Keratinocyte (primary cell): ENCODE data around the gene DNAJB13. TPM values are rescaled to one million over a fixed set of nuclear protein-coding genes. Genes with fewer than 3 reads are reported as not detected.

ENCODE experiments used
- DNase-seq: peaks from one replicate; pipeline ENCODE4 v3.0.0-alpha.2; 2011; ENCODE audit warnings: low read depth, missing footprints, low spot score
- FAIRE-seq: peaks from 2 replicates; lab custom pipeline; 2011; peaks lifted over from hg19 to GRCh38; lab: Jason Lieb, UNC
- H2AFZ ChIP-seq: 2 replicates; pipeline ENCODE4 v1.6.0; 2012; ENCODE audit warnings: low read length, control low read depth, inconsistent platforms; ENCODE audit not compliant: control insufficient read depth
- H3K27ac ChIP-seq: 2 replicates; pipeline ENCODE4 v1.5.1; 2011; ENCODE audit warnings: low read length; ENCODE audit not compliant: control insufficient read depth, insufficient read depth
- H3K27me3 ChIP-seq: 3 replicates; pipeline ENCODE4 v1.6.0; 2011; ENCODE audit warnings: low read length; ENCODE audit not compliant: control insufficient read depth, insufficient read depth; ENCODE audit errors: extremely low read depth
- H3K36me3 ChIP-seq, 2 experiments: 2 replicates in 1 of 2; 3 replicates in 1 of 2; pipeline ENCODE4 v1.5.1; 2011; ENCODE audit warnings: low read length in 2 of 2, mild to moderate bottlenecking in 1 of 2; ENCODE audit not compliant: control insufficient read depth in 2 of 2, insufficient read depth in 2 of 2; ENCODE audit errors: extremely low read depth in 1 of 2
- H3K4me1 ChIP-seq: 3 replicates; pipeline ENCODE4 v1.5.1; 2011; ENCODE audit warnings: low read length; ENCODE audit not compliant: control insufficient read depth, insufficient read depth; ENCODE audit errors: extremely low read depth
- H3K4me2 ChIP-seq: 3 replicates; pipeline ENCODE4 v1.6.0; 2011; ENCODE audit warnings: low read depth, low read length; ENCODE audit not compliant: control insufficient read depth, insufficient read depth; ENCODE audit errors: extremely low read depth
- H3K4me3 ChIP-seq, 3 experiments: fragments of 200-600 bp in 1 of 3; sonication (generic) in 1 of 3; 2 replicates in 2 of 3; 3 replicates in 1 of 3; pipeline ENCODE4 v1.5.1; 2011 to 2016; ENCODE audit warnings: low read length in 3 of 3, mild to moderate bottlenecking in 3 of 3, control low read depth in 2 of 3, inconsistent platforms in 1 of 3, low read depth in 1 of 3, mixed read lengths in 1 of 3, mixed run types in 1 of 3, moderate library complexity in 1 of 3; ENCODE audit not compliant: control insufficient read depth in 2 of 3, insufficient read depth in 2 of 3; ENCODE audit errors: extremely low read depth in 1 of 3
- H3K79me2 ChIP-seq: 2 replicates; pipeline ENCODE4 v1.6.0; 2012; ENCODE audit warnings: low read length; ENCODE audit not compliant: control insufficient read depth, insufficient read depth
- H3K9ac ChIP-seq: 3 replicates; pipeline ENCODE4 v1.6.0; 2011; ENCODE audit warnings: low read length; ENCODE audit not compliant: control insufficient read depth, insufficient read depth; ENCODE audit errors: extremely low read depth
- H3K9me1 ChIP-seq: 3 replicates; pipeline ENCODE4 v1.6.0; 2011; ENCODE audit warnings: low read length; ENCODE audit not compliant: control insufficient read depth, insufficient read depth; ENCODE audit errors: extremely low read depth
- H3K9me3 ChIP-seq: 2 replicates; pipeline ENCODE4 v1.5.1; 2012; ENCODE audit warnings: low read depth, low read length; ENCODE audit not compliant: control insufficient read depth
- H4K20me1 ChIP-seq: 3 replicates; pipeline ENCODE4 v1.6.0; 2011; ENCODE audit warnings: low read length; ENCODE audit not compliant: control insufficient read depth, insufficient read depth; ENCODE audit errors: extremely low read depth
- CTCF ChIP-seq, 3 experiments: IDR thresholded peaks in 1 of 3; conservative IDR thresholded peaks in 1 of 3; optimal IDR thresholded peaks in 1 of 3; 2 replicates in 2 of 3; 3 replicates in 1 of 3; pipeline versions ENCODE3 to v1.5.1; 2011; ENCODE audit warnings: low read length in 3 of 3, mild to moderate bottlenecking in 3 of 3, moderate library complexity in 2 of 3, control low read depth in 1 of 3, inconsistent platforms in 1 of 3; ENCODE audit not compliant: insufficient read depth in 2 of 3; ENCODE audit errors: extremely low read depth in 1 of 3
- EZH2 ChIP-seq: IDR thresholded peaks from one replicate; pipeline ENCODE4 v1.6.1; 2012; ENCODE audit warnings: inconsistent platforms, mild to moderate bottlenecking, low read length, moderate library complexity
- dilution Hi-C: fragments of 300-500 bp; cut with MboI; formaldehyde crosslinking; loops from one replicate; pipeline ENCODE4 v1.7.0; 2020; ENCODE audit warnings: low sequenced_read_pairs; ENCODE audit not compliant: extremely low pct_ligation_motif_present
- polyA plus RNA-seq, 5 experiments: library from polyadenylated mRNA; depleted of rRNA in 3 of 5; stranded (reverse) in 3 of 5; stranded (forward) in 1 of 5; unstranded in 1 of 5; fragments of >200 nt; gene quantifications; 1 replicate in 1 of 5; 2 replicates in 3 of 5; 3 replicates in 1 of 5; pipeline versions ENCODE4 v1.2.1 to v1.2.3, GENCODE V29; 2011 to 2012; ENCODE audit warnings: missing spikeins in 2 of 5, low read depth in 1 of 5, low replicate concordance in 1 of 5

Gene DNAJB13
- polyA plus RNA-seq, 1 donor (not counting 4 experiments of a cell fraction or from before 2014, with no cell fraction given): 0.09 TPM

DNA sequence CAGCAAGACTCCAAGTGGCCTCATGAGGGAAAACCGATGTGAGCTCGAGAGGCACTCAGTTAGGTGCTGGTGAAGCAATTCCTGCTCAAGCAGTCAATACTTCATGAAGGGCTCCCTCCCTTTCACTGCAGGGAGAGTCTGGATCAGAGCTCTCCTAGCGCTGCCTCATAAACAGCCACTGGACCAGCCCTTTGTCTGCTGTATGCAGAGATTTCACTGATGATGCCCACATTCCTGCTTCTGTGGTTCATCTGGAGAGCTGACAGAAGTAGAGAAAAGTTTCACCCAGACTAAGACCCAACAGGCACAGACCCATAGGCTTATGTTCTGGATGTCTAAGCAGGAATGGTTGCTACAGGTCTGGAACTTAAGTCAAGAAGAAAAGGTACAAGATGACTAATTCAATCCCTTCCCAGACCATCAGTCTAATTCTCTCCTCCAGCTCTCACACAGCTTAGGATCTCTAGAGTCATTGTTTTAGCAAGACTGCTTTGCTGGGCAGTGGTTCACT, 27.8 kb downstream of the DNAJB13 start:
- no peak overlapping the region for H3K4me2 ChIP-seq
- DNase-seq: no peak
- H3K9ac ChIP-seq: no peak overlapping the region
- peaks cover 16% of the 10 kb centered on the region for H3K4me1 ChIP-seq
- H3K4me3 ChIP-seq: no peak overlapping the region
- no peaks in the 10 kb centered on the region for H3K9me3 ChIP-seq
- H3K27me3 ChIP-seq: peaks cover 3% of the 10 kb centered on the region
- dilution Hi-C loops: no loop called here
- H3K36me3 ChIP-seq: no peaks in the 10 kb centered on the region
- TF ChIP-seq CTCF (optimal IDR thresholded peaks at IDR 0.05 in 1 of 3, IDR thresholded peaks at IDR 0.05 in 1 of 3, conservative IDR thresholded peaks at IDR 0.05 in 1 of 3; ENCODE audit: extremely low read depth in 1 of 3, insufficient read depth in 2 of 3, low read length in 3 of 3): no peak
- TF ChIP-seq EZH2: no peak
- H3K79me2 ChIP-seq: no peaks in the 10 kb centered on the region
- H4K20me1 ChIP-seq: no peaks in the 10 kb centered on the region
- H3K27ac ChIP-seq: no peak overlapping the region
- no peak overlapping the region for H2AFZ ChIP-seq
- no peaks in the 10 kb centered on the region for H3K9me1 ChIP-seq
- no peak for FAIRE-seq

DNA sequence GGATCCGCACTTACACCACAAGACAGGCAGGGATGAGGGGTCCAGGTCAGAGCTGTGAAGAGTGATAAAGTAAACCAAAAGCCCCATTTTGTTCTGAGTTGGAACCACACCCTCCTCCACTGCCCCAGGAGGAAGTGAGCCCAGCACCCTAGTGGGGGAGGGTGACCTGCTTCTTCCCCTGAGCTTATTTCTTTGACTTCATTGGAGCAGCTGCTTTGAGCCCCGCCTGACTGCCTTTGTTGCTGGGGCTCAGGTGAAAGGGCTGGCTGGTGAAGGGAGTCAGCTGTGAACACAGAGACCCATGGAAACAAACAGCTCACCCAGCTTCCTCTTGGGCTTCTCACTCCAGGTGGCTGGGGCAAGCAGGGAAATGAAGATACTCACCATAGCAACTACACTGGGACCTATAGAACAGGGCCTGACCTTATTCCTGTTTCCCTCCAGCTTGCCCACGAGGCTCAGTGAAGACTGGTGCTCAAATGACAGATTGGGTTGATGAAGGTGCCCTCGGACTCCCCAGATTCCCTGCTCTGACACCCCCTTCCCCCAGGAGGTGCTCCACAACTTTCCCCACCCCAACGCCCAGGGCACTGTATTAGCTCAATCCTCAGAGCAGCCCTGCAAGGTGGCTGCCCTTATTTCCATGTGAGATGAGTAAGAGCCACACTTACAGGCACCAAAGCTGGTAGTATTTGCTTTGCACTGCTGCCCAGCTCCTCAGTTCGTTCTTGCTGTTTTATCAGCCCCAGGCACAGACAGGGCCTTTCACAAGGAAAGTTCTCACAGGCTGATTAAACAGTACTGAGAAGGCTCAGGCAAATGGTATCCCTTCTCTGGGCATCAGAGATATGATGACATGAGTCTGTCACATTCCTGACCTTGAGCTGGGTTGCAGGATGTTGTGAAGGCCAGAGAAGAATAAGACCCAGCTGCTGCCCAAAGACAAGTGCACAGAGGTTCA, 29.5 kb downstream of the DNAJB13 start:
- Histone ChIP-seq H3K9me1 (no peaks in the 10 kb centered on the region), H2AFZ (peak overlapping the region; percentile 2), H3K79me2 (no peaks in the 10 kb centered on the region), H3K9ac (no peak overlapping the region), H4K20me1 (no peaks in the 10 kb centered on the region), H3K4me3 (no peak overlapping the region), H3K9me3 (no peaks in the 10 kb centered on the region), H3K4me2 (no peak overlapping the region), H3K4me1 (peaks cover 9% of the 10 kb centered on the region), H3K27me3 (peaks cover 3% of the 10 kb centered on the region), H3K27ac (no peak overlapping the region), H3K36me3 (no peaks in the 10 kb centered on the region)
- no peak for FAIRE-seq
- TF ChIP-seq CTCF (optimal IDR thresholded peaks at IDR 0.05 in 1 of 3, IDR thresholded peaks at IDR 0.05 in 1 of 3, conservative IDR thresholded peaks at IDR 0.05 in 1 of 3; ENCODE audit: extremely low read depth in 1 of 3, insufficient read depth in 2 of 3, low read length in 3 of 3): no peak
- TF ChIP-seq EZH2: no peak
- no peak for DNase-seq
- dilution Hi-C loops: no loop called here
